ENCODE results near the gene GAS7. TPM values are rescaled to one million over a fixed set of nuclear protein-coding genes. Genes with fewer than 3 reads are reported as not detected.

GAS7 gene
- total and polyA plus RNA-seq, 2 experiments from 2014 or later: 1.9 to 10.7 TPM

DNA sequence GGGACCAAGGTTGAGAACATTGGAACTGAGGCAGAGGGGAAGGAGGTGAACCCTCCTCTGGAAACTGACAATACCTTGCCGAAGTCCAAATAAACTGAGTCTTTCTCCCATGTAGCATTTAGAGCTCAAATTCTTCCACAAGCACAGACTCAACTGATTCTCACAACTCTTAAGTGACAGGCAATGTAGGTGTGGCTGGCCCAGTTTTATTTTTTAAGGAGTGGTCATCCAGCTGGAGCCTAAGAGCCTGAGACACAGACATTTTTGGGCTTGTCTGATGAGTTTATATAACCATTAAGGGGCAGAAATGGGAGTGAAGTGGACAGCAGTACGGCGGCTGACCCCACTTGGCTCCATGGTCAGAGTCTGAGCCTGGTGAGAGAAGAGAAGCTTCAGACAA, 304.2 kb downstream of the GAS7 start:
- Histone ChIP-seq H4K20me1 (replicated peaks; ENCODE audit: insufficient read depth) (no peaks in the 10 kb centered on the region), H3K36me3 (ENCODE audit: insufficient read depth) (no peaks in the 10 kb centered on the region; the same call in 1 of the 2 replicates), H3K9me2 (ENCODE audit: insufficient read depth) (no peaks in the 10 kb centered on the region), H3F3A (replicated peaks; ENCODE audit: low read depth) (no peaks in the 10 kb centered on the region), H3K4me1 (ENCODE audit: insufficient read depth) (no peaks in the 10 kb centered on the region), H3K27me3 (ENCODE audit: insufficient read depth) (no peaks in the 10 kb centered on the region), H3K27ac (ENCODE audit: low read depth) (no peak overlapping the region), H3K79me2 (replicated peaks; ENCODE audit: insufficient read depth) (no peaks in the 10 kb centered on the region), H3K4me2 (no peak overlapping the region), H3K4me3 (no peak overlapping the region), H2AFZ (no peak overlapping the region)
- H3K36me3 Mint-ChIP-seq (ENCODE audit: low read depth): no peaks in the 10 kb centered on the region; the same call in 2 of the 3 replicates
- peaks cover 9% of the 10 kb centered on the region for H3K27me3 Mint-ChIP-seq (ENCODE audit: insufficient read depth, low read depth, poor library complexity)
- H3K4me3 Mint-ChIP-seq: no peak overlapping the region
- TF ChIP-seq ZNF331 (CRISPR knock-in tag; IDR thresholded peaks at IDR 0.05; ENCODE audit: low read depth) (no peak), ETS1 (IDR thresholded peaks at IDR 0.05) (no peak), POLR2AphosphoS5 (IDR thresholded peaks at IDR 0.05; ENCODE audit: low read depth) (no peak), NANOG (IDR thresholded peaks at IDR 0.05; ENCODE audit: borderline replicate concordance) (no peak), EZH2 (IDR thresholded peaks at IDR 0.05; ENCODE audit: low read depth, unreplicated experiment) (no peak), ZNF114 (CRISPR knock-in tag; IDR thresholded peaks at IDR 0.05) (no peak), JUNB (IDR thresholded peaks at IDR 0.05; ENCODE audit: unreplicated experiment) (no peak), CREB1 (CRISPR knock-in tag; IDR thresholded peaks at IDR 0.05; ENCODE audit: low read depth) (no peak), STAT1 (IDR thresholded peaks at IDR 0.05; ENCODE audit: unreplicated experiment) (no peak), EZH2phosphoT487 (IDR thresholded peaks at IDR 0.05; ENCODE audit: unreplicated experiment) (no peak)
- TF ChIP-seq, protein P1, sequence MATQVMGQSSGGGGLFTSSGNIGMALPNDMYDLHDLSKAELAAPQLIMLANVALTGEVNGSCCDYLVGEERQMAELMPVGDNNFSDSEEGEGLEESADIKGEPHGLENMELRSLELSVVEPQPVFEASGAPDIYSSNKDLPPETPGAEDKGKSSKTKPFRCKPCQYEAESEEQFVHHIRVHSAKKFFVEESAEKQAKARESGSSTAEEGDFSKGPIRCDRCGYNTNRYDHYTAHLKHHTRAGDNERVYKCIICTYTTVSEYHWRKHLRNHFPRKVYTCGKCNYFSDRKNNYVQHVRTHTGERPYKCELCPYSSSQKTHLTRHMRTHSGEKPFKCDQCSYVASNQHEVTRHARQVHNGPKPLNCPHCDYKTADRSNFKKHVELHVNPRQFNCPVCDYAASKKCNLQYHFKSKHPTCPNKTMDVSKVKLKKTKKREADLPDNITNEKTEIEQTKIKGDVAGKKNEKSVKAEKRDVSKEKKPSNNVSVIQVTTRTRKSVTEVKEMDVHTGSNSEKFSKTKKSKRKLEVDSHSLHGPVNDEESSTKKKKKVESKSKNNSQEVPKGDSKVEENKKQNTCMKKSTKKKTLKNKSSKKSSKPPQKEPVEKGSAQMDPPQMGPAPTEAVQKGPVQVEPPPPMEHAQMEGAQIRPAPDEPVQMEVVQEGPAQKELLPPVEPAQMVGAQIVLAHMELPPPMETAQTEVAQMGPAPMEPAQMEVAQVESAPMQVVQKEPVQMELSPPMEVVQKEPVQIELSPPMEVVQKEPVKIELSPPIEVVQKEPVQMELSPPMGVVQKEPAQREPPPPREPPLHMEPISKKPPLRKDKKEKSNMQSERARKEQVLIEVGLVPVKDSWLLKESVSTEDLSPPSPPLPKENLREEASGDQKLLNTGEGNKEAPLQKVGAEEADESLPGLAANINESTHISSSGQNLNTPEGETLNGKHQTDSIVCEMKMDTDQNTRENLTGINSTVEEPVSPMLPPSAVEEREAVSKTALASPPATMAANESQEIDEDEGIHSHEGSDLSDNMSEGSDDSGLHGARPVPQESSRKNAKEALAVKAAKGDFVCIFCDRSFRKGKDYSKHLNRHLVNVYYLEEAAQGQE (IDR thresholded peaks at IDR 0.05; ENCODE audit: unreplicated experiment): no peak
- TF ChIP-seq, protein P2, sequence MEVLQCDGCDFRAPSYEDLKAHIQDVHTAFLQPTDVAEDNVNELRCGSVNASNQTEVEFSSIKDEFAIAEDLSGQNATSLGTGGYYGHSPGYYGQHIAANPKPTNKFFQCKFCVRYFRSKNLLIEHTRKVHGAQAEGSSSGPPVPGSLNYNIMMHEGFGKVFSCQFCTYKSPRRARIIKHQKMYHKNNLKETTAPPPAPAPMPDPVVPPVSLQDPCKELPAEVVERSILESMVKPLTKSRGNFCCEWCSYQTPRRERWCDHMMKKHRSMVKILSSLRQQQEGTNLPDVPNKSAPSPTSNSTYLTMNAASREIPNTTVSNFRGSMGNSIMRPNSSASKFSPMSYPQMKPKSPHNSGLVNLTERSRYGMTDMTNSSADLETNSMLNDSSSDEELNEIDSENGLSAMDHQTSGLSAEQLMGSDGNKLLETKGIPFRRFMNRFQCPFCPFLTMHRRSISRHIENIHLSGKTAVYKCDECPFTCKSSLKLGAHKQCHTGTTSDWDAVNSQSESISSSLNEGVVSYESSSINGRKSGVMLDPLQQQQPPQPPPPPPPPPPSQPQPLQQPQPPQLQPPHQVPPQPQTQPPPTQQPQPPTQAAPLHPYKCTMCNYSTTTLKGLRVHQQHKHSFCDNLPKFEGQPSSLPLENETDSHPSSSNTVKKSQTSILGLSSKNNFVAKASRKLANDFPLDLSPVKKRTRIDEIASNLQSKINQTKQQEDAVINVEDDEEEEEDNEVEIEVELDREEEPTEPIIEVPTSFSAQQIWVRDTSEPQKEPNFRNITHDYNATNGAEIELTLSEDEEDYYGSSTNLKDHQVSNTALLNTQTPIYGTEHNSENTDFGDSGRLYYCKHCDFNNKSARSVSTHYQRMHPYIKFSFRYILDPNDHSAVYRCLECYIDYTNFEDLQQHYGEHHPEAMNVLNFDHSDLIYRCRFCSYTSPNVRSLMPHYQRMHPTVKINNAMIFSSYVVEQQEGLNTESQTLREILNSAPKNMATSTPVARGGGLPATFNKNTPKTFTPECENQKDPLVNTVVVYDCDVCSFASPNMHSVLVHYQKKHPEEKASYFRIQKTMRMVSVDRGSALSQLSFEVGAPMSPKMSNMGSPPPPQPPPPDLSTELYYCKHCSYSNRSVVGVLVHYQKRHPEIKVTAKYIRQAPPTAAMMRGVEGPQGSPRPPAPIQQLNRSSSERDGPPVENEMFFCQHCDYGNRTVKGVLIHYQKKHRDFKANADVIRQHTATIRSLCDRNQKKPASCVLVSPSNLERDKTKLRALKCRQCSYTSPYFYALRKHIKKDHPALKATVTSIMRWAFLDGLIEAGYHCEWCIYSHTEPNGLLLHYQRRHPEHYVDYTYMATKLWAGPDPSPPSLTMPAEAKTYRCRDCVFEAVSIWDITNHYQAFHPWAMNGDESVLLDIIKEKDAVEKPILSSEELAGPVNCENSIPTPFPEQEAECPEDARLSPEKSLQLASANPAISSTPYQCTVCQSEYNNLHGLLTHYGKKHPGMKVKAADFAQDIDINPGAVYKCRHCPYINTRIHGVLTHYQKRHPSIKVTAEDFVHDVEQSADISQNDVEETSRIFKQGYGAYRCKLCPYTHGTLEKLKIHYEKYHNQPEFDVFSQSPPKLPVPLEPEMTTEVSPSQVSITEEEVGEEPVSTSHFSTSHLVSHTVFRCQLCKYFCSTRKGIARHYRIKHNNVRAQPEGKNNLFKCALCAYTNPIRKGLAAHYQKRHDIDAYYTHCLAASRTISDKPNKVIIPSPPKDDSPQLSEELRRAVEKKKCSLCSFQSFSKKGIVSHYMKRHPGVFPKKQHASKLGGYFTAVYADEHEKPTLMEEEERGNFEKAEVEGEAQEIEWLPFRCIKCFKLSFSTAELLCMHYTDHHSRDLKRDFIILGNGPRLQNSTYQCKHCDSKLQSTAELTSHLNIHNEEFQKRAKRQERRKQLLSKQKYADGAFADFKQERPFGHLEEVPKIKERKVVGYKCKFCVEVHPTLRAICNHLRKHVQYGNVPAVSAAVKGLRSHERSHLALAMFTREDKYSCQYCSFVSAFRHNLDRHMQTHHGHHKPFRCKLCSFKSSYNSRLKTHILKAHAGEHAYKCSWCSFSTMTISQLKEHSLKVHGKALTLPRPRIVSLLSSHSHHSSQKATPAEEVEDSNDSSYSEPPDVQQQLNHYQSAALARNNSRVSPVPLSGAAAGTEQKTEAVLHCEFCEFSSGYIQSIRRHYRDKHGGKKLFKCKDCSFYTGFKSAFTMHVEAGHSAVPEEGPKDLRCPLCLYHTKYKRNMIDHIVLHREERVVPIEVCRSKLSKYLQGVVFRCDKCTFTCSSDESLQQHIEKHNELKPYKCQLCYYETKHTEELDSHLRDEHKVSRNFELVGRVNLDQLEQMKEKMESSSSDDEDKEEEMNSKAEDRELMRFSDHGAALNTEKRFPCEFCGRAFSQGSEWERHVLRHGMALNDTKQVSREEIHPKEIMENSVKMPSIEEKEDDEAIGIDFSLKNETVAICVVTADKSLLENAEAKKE (CRISPR knock-in tag; IDR thresholded peaks at IDR 0.05): no peak
- TF ChIP-seq, protein P3, sequence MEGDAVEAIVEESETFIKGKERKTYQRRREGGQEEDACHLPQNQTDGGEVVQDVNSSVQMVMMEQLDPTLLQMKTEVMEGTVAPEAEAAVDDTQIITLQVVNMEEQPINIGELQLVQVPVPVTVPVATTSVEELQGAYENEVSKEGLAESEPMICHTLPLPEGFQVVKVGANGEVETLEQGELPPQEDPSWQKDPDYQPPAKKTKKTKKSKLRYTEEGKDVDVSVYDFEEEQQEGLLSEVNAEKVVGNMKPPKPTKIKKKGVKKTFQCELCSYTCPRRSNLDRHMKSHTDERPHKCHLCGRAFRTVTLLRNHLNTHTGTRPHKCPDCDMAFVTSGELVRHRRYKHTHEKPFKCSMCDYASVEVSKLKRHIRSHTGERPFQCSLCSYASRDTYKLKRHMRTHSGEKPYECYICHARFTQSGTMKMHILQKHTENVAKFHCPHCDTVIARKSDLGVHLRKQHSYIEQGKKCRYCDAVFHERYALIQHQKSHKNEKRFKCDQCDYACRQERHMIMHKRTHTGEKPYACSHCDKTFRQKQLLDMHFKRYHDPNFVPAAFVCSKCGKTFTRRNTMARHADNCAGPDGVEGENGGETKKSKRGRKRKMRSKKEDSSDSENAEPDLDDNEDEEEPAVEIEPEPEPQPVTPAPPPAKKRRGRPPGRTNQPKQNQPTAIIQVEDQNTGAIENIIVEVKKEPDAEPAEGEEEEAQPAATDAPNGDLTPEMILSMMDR (conservative IDR thresholded peaks at IDR 0.05; ENCODE audit: low read depth in 2 of 2): no peak
- H3K27ac Mint-ChIP-seq: no peak overlapping the region
- peaks cover 4% of the 10 kb centered on the region; the same call in 2 of the 3 replicates for H3K4me1 Mint-ChIP-seq
- DNase-seq (ENCODE audit: low spot score) (no peak), ATAC-seq (no peak)
- H3K9me3 Mint-ChIP-seq: no peaks in the 10 kb centered on the region
